GM19397 (cell line): Measurements from ENCODE around the gene GRK5.

Source experiments
- ATAC-seq: cut with Tn5 transposase; IDR thresholded peaks from one replicate; pipeline ENCODE4 v1.9.1; 2021; ENCODE audit warnings: mild to moderate bottlenecking, moderate library complexity; ENCODE audit not compliant: unreplicated experiment

The GRK5 gene

DNA sequence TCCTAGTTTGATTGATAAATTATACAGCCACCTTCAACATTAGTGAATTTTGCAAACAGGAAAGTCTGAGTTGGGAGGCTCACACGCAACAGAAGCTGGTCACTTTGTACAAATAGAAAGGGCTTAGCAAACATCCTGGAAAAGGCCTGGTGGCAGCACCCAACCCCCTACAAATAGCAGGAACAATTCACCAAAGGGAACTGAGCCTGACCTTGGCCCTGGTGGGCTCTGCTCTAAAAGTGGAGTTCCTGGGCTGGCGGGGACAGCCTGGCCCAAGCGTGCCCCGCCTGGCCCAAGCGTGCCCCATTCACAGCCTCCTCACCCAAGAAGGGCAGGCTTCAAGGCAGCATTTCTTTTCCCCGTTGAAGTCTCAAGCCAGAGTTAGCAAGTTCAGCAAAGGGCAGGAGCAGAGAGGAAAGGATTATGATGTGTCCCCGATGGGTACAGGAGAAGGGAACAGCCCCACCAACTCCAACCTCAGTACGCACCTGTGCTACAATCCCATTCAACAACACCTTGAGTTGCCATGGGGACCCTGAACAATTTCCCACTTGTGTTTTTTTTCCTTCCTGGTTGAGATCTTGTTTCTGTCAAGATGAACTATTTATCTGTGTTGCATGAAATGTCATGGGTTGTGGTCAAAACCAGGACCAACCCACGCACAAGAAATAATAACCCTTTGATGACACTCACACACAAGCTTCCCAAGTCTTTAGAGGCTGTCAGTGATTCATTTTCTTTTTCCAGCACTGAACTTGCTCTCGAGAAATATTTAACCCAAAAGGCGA, 291.7 kb downstream of the GRK5 start:
- no peak for ATAC-seq

DNA sequence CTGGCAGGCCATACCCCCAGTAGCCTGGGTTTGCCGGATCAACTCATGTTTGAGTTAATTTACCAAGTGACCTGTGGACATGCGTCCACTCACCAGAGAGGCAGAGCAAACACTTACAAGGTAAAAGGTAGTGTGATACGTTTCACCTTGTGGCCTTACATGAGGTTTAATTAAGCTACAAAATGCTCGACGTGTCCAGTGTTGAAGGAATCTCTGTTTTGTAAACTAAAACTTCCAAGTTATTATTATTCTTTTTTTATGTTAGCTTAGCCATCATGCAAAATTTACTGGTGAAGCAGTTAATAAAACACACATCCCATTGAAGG, 292.3 kb downstream of the GRK5 start:
- no peak for ATAC-seq

DNA sequence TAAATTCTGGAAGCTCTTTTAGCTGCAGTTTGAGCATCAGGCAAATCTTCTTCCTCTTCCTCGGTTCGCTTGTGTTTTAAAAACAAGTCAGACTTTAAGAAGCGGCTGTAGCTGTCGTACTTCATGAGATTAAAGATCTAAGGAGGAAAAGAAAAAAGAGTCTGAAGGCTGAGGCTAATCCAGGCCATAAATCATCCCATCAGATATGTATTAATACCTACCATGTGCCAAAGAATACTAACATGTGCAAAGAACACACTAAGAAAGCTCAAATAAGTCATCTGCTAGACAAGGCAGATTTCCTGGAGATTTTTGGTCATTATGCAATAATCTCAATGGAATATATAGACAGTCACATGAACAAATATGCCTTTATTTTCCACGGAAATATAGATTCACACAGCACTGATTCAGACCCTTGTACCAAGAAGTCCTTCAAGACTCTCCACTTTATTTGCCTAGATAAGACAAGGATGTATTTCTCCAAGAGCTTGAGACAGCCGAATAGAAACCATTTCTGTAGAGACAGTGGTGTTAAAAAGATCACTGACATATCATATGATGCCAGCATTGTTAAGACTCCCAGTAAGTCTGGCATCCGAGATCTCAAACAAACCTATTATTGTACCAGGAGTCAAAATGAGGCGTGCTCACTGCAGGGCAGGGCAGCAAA, 292.9 kb downstream of the GRK5 start:
- no peak for ATAC-seq

DNA sequence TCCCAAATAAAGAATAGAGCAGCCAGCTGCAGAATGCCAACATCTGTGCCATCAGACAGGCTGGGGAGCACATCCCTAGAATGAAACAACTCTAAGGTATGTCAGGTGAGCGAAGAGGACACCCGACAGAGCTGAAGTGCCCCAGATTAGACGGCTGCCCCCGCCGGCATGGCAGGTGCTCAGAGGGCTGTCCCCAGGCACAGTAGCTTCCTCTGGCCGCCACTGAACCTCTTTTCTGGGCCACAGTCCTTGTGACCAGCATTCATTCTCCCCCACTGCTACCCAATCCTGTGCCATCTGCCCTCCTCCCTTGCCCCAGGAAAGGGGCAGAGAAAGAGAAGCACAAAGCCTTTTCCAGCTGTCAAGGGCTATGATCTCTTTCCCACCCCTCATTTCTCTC, 293.4 kb downstream of the GRK5 start:
- no peak for ATAC-seq

DNA sequence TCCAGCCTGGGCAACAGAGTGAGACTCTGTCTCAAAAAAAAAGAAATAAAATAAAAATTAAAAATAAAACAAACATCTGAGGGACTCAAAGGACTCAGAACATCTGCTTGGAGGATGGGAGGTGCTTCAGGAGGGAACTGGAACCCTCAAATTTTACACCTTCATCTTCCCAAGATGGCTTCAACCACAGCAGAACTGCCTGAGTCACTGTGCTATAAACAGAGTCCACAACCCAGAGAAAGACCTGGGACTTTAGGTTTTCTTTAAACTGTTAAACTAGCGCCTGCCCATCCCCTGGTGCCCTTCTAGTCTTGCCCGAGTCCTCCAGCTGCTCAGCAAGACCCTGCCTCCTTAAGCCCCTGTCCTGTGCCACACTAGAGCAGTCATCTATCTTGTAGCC, 294.3 kb downstream of the GRK5 start:
- no peak for ATAC-seq

DNA sequence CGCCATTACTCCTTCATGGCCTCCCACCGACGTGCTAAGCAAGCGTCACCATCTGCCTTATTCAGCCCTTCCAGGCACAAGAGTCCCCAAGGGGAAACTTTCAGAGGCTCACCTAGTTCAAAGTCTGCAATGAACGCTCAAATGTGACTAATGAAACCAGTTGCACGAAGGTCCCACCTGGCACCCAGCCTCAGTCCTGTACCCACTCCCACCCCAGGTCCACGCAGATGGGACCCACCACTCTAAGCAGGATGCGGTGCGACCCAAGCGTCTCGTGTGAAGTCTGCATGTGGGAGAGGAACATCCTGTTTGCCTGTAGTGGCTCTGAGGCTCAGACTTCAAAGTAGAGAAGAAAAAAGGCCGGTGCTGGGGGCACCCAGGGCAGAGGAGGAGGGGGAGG, 294.8 kb downstream of the GRK5 start:
- peak; percentile 76 for ATAC-seq

DNA sequence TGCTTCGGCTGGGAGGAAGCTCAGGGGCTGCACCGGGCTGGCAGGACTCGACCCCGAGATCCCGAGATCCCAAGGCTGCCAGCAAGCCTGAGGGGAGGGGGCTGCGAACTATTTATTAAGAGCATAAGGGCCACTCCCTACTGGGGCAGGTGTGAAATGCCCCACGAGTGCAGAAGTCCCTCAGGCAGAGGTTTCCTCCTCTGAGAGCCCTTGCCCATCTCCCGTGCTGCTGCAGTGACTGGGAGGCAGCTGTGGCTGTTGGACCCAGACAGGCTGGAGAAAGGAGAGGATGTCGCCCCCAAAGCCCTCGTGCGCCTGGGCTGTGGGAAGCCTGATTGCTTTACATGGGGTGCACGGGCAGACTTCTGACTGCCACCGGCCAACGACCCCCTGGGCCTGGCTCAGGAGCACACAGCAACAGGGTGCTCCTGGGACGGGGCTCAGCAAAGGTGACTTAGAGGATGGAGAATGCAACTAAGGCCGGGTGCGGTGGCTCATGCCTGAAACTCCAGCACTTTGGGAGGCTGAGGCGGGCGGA, 295.3 kb downstream of the GRK5 start:
- no peak for ATAC-seq

DNA sequence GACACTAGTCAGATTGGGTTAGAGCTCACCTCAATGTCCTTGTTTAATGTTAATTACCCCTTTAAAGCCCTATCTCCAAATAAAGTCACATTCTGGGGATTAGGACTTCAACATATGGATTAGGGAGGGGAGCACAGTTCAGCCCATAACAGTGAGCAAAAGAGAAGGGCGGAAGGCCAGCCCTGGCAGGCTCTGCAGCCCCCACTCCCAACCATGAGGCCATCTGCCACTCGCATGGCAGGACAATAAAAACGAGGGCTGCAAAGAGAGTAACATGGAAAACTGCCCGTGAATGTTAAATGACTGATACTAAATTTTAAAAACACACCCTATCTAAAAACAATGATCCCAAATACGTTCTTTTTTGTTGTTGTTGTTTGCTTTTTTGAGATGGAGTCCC, 296.4 kb downstream of the GRK5 start:
- ATAC-seq: no peak

DNA sequence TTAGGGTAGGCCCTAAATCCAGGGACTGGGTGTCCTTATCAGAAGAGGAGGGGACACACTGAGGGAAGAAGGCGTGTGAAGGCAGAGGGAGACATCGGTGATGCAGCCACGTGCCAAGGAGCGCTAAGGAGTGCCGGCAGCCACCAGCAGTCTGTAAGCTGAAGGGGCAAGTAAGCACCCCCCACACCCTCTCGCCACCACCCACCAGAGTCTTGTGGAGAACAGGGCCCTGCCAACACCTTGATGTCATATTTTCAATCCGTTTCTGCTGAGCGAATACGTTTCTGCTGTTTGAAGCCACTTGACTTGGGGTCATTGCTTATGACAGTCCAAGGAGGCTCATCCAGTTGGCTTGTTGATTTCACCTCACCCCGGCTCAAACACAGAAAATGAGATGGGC, 297.3 kb downstream of the GRK5 start:
- ATAC-seq: no peak

DNA sequence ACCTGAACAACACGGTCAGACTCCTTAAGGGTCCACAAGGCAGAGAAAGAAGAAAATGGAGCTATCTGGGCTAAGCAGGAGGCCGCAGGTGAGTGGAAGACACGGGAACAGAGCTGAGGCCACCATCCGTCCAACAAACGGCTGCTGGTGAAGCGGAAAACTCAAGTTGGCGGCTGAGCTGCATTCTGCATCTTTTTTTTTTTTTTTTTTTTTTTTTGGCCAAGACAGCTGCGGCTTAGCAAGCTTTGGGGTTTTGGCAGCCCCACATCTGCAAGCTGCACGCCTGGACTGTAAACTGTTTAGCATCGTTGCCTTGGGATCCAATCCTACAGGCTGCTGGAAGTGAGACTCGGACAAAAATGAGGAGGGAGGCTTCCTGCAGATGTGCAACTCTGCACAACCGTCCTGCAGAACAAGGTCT, 297.8 kb downstream of the GRK5 start:
- ATAC-seq: no peak
